ENCODE results near the gene CHEK2. TPM values are rescaled to one million over a fixed set of nuclear protein-coding genes. Genes with fewer than 3 reads are reported as not detected.

Gene CHEK2
- polyA plus RNA-seq, 1 experiment: 9.4 TPM

DNA sequence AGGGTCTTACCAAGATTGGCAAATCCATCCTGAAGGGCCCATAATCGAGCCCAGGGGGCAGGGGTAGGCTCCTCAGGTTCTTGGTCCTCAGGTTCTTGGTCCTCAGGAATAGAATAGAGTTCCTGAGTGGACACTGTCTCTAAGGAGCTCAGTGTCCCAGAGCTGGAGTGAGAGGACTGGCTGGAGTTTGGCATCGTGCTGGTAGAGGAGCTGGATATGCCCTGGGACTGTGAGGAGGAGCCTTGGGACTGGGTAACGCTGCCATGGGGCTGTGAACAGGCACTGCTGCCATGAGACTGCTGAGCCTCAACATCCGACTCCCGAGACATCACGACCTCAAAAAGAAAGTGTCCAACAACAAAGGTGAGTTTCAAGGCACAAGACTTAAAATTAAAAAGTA, 7.2 kb downstream of the CHEK2 start:
- no peaks in the 10 kb centered on the region; the same call in none of the 2 replicates for H3K36me3 ChIP-seq (ENCODE audit: control insufficient read depth, insufficient read depth, low read length)
- ChIA-PET POLR2A (no interaction called here), CTCF (no interaction called here)
- no peaks in the 10 kb centered on the region for H3K27me3 ChIP-seq (ENCODE audit: control insufficient read depth, insufficient read depth, low read length)
- DNase-seq (ENCODE audit: low read depth): no peak
- TF ChIP-seq, protein P1, sequence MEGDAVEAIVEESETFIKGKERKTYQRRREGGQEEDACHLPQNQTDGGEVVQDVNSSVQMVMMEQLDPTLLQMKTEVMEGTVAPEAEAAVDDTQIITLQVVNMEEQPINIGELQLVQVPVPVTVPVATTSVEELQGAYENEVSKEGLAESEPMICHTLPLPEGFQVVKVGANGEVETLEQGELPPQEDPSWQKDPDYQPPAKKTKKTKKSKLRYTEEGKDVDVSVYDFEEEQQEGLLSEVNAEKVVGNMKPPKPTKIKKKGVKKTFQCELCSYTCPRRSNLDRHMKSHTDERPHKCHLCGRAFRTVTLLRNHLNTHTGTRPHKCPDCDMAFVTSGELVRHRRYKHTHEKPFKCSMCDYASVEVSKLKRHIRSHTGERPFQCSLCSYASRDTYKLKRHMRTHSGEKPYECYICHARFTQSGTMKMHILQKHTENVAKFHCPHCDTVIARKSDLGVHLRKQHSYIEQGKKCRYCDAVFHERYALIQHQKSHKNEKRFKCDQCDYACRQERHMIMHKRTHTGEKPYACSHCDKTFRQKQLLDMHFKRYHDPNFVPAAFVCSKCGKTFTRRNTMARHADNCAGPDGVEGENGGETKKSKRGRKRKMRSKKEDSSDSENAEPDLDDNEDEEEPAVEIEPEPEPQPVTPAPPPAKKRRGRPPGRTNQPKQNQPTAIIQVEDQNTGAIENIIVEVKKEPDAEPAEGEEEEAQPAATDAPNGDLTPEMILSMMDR (IDR thresholded peaks at IDR 0.05; ENCODE audit: insufficient read depth, low read depth, low read length): no peak
- H3K4me3 ChIP-seq (ENCODE audit: low read depth, low read length): no peak overlapping the region

DNA sequence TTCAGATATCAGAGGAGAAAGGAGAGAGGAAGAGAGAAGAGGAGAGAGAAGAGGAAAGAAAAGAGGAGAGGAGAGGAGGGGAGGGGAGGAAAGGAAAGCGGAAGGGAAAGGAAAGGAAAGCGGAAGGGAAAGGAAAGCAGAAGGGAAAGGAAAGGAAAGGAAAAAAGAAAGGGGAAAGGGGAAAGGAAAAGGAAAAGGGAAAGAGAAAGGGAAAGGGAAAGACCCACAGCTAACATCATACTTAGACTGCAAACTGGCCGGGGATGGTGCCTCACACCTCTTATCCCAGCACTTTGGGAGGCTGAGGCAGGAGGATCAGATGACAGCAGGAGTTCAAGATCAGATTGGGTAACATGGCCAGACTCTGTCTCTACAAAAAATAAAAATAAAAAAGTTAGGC, 11.4 kb downstream of the CHEK2 start:
- Histone ChIP-seq H3K36me3 (ENCODE audit: control insufficient read depth, insufficient read depth, low read length) (no peaks in the 10 kb centered on the region; the same call in none of the 2 replicates), H3K27me3 (ENCODE audit: control insufficient read depth, insufficient read depth, low read length) (no peaks in the 10 kb centered on the region), H3K4me3 (ENCODE audit: low read depth, low read length) (no peak overlapping the region)
- TF ChIP-seq, protein P1 (IDR thresholded peaks at IDR 0.05; ENCODE audit: insufficient read depth, low read depth, low read length): no peak
- ChIA-PET POLR2A (no interaction called here), CTCF (no interaction called here)
- DNase-seq (ENCODE audit: low read depth): no peak

DNA sequence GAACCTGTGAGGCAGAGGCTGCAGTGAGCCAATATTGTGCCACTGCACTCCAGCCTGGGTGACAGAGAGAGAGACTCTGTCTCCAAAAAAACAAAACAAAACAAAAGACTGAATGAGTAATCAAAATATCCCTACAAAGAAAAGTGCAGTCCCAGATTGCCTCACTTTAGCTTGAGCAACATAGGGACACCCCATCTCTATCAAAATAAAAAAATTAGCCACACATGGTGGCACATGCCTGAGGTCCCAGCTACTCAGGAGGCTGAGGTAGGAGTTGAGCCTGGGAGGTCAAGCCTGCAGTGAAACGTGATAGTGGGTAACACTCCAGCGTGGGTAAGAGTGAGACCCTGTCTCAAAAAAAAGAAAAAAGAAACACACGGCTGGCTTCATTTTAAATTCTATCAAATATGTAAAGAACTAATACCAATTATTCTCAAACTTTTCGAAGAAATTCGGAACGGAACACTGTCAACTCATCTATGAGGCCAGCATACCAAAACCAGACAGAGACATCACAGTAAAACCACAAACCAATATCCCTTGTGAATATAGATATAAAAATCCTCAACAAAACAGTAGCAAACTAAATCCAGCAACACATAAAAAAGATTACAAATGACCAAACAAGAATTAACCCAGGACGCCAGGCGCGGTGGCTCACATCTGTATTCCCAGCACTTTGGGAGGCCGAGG, 12.9 kb downstream of the CHEK2 start:
- Histone ChIP-seq H3K36me3 (ENCODE audit: control insufficient read depth, insufficient read depth, low read length) (no peaks in the 10 kb centered on the region), H3K4me3 (ENCODE audit: low read depth, low read length) (no peak overlapping the region), H3K27me3 (ENCODE audit: control insufficient read depth, insufficient read depth, low read length) (no peaks in the 10 kb centered on the region)
- CTCF ChIA-PET: no interaction called here
- DNase-seq (ENCODE audit: low read depth): no peak
- POLR2A ChIA-PET: no interaction called here
- TF ChIP-seq, protein P1 (IDR thresholded peaks at IDR 0.05; ENCODE audit: insufficient read depth, low read depth, low read length): no peak

DNA sequence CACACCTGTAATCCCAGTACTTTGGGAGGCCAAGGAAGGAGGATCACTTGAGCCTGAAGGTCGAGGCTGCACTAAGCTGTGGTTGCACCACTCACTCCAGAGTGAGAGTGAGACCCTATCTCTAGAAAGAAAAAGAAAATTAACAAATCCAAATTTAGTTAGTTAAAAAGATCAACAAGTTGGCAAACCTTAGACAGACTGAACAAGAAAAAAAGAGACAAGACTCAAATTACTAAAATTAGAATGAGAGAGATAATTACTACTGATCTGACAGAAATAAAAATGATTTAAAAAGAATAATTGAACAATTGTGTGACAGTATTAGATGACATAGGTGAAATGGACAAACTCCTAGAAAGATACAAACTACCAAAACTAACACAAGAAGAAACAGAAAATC, 13.6 kb downstream of the CHEK2 start:
- Histone ChIP-seq H3K36me3 (ENCODE audit: control insufficient read depth, insufficient read depth, low read length) (no peaks in the 10 kb centered on the region), H3K4me3 (ENCODE audit: low read depth, low read length) (no peak overlapping the region), H3K27me3 (ENCODE audit: control insufficient read depth, insufficient read depth, low read length) (no peaks in the 10 kb centered on the region)
- ChIA-PET CTCF (no interaction called here), POLR2A (no interaction called here)
- TF ChIP-seq, protein P1 (IDR thresholded peaks at IDR 0.05; ENCODE audit: insufficient read depth, low read depth, low read length): no peak
- no peak for DNase-seq (ENCODE audit: low read depth)

DNA sequence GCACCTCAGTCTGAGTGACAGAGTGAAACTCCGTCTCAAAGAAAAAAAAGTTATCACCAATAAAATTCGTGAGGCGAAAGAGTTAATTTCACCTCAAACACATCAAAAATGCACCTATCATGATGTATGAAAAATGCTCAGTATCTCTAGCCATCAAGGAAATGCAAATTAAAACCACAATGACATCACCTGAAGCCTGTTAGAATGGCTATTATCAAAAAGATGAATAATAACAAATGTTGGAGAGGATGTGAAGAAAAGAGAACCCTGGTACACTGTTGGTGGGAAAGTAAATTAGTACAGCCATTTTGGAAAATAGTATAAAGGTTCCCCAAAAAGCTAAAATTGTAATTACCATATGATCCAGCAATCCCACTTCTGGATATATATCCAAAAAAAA, 23.6 kb downstream of the CHEK2 start:
- no peak for DNase-seq (ENCODE audit: low read depth)
- Histone ChIP-seq H3K4me3 (ENCODE audit: low read depth, low read length) (no peak overlapping the region), H3K27me3 (ENCODE audit: control insufficient read depth, insufficient read depth, low read length) (no peaks in the 10 kb centered on the region), H3K36me3 (ENCODE audit: control insufficient read depth, insufficient read depth, low read length) (no peaks in the 10 kb centered on the region; the same call in 1 of the 2 replicates)
- TF ChIP-seq, protein P1 (IDR thresholded peaks at IDR 0.05; ENCODE audit: insufficient read depth, low read depth, low read length): no peak
- POLR2A ChIA-PET: no interaction called here
- CTCF ChIA-PET: interaction anchor here (0.8 kb wide), 1 partner anchor 15 kb away, joined by 3 read pairs; no protein-coding TSS in a partner anchor
